HG02763 (cell line): ENCODE results near the gene SPAG7.

Experiments used
- ATAC-seq: cut with Tn5 transposase; IDR thresholded peaks from one replicate; pipeline ENCODE4 v1.9.1; 2021; ENCODE audit warnings: mild to moderate bottlenecking, moderate library complexity; ENCODE audit not compliant: unreplicated experiment

The SPAG7 gene, protein sequence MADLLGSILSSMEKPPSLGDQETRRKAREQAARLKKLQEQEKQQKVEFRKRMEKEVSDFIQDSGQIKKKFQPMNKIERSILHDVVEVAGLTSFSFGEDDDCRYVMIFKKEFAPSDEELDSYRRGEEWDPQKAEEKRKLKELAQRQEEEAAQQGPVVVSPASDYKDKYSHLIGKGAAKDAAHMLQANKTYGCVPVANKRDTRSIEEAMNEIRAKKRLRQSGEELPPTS

DNA sequence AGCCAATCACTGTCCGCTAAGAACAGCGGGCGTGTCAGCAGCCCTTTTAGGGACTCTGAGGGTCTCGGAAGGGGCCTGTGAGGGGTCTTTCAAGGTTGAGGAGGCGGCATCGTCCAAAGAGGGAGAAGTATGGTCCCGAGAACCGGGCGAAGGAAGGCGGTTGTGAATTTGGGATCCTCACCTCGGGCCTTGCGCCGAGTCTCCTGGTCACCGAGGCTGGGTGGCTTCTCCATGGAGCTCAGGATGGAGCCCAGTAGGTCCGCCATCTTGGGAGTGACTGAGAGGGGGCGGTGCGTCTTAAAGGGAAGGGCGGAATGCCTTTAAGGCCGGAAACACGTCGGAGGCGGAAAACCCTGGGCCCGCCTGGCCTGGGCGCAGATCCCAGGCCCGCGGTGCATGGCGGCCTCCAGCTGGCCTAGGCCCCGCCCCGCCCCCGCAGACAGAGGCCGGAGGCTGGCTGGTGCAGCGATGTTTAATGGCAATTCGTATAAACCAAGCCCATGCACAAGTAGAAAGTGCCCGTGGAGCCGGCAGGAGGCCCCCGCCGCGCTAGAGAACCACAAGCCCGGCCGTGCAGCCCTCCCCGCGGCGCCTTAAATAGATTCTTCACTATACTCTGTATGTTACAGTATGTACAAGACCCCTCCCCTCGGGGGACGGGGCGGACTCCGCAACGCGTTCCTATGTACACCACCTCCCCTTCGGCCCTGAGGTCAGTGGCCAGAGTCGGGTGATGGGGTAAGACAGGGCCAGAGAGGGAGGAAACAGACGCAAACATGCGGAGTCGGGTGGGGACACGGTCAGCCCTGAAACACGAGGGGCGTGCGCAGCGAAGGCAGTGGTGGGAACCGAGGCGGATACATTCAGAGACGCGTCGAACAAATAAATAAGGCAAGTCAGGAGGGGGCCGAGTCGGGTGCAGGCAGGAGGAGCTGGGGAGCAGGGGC is at the start of gene SPAG7:
TSS of gene SPAG7 (minus strand) at position 279 of the 947 bp plus-strand sequence. CDS start at position 266, 13 bp downstream.
- ATAC-seq: peak; percentile 63

DNA sequence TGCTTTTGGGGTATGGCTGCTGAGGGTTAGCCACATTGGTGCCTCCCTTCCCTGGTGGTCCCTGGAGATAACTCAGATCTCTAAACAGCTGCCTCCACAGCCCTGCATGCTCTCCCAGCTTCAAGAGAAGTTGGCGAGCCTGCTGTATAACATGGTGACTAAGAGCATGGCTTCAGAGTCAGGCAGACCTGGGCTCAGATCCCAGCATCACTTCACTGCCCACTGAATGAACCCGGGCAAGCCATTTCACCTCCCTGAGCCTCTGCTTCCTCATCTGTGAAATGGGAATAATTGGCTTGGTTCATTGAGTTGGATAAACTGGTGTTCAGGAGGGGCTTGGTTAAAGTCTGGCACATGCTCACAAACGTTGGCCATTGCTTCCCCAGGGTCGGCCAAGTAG is 46.7 kb upstream of the SPAG7 start:
- ATAC-seq: no peak

DNA sequence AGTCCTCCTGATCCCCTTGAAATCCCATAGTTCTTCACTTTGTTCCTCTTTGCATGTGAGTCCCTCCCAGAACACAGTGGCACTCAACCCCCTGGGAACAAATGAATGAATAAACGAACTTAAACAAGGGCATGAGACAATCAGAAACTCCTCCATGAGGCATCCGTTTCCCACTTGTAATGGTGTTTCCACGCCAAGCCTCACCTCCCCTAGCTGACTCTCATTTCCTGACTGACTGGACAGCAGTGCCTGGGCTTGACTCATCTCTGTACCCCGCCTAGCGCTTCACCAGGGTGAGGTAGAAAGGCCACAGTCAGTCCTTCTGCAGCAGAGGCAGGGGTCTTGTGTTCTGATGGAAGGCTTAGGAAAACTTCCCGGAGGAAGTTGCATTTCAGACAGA is 44.3 kb upstream of the SPAG7 start:
- no peak for ATAC-seq

DNA sequence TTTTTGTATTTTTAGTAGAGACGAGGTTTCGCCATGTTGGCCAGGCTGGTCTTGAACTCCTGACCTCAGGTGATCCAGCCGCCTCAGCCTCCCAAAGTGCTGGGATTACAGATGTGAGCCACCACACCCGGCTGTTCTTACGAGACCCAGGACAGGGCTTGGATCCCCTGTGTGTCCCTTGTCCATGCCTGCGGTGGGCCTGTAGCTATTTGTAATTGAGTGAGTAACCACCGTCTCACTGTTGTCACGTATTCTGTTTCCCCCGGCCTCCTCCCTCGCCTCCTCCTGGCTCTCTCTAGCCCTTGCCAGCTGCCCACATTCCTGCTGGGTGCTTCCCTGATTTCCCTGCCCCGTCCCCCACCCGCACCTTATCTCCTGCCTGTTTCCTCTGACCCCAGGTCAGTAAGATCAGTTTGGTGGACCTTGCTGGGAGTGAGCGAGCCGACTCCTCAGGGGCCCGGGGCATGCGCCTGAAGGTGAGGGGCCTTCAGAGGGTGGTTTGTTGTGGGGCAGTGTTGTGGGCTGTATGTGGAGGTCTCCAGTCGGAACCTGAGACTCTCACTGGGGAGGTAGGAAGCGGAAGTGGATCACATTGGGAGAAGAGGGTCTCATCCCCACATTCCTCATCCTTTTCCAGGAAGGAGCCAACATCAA is 35.7 kb upstream of the SPAG7 start:
- ATAC-seq: no peak

DNA sequence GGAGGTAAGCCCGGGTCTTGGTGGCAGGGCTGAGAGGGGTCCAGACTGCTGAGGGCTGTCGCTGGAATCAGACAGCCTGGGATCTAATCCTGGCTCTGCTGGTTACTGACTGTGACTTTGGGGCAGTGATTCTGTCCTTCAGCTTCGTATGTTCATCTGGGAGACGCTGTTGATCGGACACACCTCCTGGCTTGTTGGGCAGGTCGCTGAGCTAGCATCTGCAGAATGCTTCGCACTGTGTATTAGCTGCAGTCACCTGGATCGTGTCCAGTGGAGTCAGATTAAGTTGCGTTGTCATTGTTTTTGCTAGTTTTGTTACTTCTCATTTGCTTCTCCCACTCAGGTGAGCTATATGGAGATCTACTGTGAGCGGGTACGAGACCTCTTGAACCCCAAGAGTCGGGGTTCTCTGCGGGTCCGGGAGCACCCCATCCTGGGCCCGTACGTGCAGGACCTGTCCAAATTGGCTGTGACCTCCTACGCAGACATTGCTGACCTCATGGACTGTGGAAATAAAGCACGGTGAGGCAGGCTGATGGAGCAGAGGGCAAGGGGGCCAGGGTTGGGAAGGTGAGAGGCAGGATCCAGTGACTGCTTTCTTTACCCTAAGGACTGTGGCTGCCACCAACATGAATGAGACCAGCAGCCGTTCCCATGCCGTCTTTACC is 34.6 kb upstream of the SPAG7 start:
- no peak for ATAC-seq

DNA sequence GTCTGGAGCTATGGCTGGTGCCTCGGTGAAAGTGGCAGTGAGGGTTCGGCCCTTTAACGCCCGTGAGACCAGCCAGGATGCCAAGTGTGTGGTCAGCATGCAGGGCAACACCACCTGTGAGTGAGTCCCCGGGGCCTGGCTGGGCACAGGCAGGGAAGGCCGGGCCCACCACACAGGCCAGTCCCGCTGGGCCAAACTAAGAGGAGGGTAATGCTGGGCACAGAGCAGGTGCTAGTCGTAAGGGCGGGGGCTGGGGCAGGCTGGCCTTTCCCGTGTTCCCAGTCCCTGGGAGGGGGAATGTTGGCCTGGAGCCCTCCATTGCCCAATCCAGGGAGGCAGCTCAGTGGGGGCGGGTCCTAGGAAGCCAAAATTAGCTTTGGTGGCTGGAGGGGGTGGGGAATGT is 32.6 kb upstream of the SPAG7 start:
- ATAC-seq: no peak

DNA sequence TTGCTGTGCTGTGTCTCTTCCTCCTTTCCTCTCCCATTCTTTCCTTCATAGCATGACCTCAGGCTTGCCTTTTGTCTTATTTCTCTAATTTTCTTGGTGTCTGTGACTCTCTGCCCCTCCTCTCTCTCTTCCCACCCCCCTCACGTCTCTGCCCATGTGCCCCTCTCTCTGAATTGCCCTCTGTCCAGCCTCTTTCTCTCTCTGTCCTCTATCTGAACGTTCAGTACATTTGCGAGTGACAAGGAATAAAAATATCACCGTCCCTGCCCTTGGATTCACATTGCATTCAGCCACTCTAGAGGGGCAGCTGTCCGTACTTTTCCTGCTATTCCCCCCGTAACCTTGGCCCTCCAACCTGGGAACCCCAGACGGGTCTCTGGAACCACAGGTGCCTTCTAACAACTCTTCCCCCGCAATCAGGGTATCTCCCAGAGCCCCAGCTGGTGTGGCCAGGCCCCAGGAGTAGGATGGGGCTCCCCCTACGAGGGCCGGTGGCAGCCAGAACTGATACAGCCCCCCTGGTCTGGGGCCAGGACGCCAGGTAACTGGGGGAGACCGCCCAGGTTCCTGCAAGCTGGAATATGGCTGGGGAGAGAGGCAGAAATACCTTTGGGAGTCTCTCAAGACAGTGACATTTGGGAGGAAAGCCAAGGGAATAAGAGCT is 31.9 kb upstream of the SPAG7 start:
- ATAC-seq: no peak

DNA sequence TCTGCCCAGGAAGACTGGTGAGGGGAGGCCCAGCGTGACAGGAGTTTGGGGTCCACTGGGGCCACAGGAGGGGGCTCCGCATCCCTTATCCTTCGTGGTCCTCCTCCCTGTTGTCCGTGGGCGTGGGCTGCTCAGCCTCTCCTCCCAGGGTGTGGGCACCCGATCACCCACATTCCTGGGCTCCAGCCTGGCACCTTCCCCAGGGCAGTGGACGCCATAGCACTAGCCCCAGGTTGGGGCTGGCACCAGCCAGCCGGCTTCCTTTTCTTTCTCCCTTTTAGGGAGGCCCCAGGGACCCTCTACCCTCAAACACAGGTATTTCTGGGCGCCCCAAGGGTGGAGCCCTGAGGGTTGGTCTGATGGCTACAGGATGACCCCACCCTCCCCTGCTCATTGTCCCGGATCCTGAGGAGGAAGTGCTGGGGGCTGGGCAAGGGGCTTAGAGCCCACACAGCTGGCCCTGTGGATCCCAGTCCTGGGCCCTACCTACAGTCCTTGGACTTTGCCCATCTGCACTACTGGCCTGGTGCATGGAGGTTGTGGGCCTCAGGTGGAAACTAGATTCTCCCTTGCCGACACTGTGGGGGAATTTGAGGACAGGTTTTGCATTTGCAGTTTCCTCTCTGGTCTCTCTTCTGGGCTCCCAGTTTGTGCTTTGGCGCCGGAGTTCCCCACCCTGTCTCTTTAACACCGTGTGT is 31.3 kb upstream of the SPAG7 start:
- ATAC-seq: no peak

DNA sequence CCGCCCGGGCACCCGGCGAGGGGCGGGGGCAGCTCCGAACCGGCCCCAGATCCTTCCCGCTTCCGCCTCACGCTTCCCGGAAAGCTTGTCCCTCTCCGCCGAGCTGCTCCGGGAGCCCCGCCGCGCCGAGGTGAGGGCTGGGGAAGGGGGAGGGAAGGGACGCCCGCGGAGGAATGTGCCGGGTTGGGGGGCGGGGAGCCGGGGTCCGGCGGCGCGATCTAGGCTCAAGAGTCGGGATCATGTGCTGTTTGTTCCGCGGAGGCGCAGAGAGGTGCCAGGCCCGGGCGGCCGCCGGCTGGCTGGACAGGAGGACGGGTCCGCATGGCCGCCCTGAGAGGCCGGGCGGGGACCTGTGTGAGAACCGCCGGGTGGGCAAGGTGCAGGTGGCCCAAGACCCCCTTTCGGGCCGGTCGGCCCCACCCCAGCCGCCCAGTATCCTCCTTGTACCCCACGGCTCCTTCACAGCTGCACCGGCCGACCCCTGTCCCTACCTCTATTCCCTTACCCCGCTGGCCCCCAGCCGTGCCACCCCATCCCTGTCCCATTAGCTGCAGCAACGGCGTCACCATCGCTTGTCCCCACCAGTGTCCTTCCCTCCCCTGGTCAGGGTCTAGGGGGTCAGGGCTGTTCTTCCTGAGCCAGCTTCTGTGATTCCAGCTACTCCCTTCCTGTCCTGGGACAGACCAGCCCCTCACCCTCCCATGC is 30.6 kb upstream of the SPAG7 start:
- ATAC-seq: peak; percentile 7

DNA sequence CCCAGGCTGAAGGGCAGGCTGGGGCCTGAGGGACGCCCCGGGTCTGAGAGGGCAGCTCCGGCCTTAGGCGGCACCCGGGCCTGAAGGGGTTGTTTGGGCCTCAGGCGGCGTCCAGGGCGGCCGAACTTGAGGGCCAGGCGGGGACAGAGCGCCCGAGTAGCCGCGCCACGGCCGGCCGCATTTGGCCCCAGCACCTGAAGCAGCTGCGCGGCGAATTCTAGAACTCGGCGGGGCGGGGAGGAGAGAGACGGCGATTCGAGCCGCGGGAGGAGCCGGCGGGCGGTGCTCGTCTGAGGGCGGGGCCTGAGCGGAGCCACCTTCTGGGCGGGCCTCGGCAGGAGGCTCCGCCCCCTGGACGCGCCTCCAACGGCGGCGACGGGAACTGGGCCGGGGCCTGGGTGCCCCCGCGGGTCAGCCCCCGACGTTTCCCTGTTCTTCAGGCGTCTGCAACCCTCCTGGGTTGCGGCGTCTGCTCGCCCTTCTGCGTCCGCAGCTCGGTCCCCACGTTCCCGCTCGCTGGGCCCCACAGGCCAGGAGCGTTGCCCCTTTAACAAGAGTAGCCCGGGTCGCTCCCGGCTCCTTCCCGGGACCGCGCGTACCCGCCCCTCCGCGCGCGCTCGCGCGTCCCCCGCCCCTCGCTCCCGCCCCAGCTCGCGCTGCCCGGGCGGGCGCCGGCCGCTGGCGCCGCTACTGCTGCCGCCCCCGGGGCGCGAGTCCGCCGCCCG is 29.8 kb upstream of the SPAG7 start, which contains the start of the genes INCA1 and KIF1C:
TSS of gene INCA1 (minus strand) at position 221 of the 725 bp plus-strand sequence. CDS start 3,085 bp downstream, outside the sequence.
TSS of gene KIF1C (plus strand) at position 649 of the 725 bp plus-strand sequence. CDS start 2,297 bp downstream, outside the sequence.
- ATAC-seq: peak; percentile 78

DNA sequence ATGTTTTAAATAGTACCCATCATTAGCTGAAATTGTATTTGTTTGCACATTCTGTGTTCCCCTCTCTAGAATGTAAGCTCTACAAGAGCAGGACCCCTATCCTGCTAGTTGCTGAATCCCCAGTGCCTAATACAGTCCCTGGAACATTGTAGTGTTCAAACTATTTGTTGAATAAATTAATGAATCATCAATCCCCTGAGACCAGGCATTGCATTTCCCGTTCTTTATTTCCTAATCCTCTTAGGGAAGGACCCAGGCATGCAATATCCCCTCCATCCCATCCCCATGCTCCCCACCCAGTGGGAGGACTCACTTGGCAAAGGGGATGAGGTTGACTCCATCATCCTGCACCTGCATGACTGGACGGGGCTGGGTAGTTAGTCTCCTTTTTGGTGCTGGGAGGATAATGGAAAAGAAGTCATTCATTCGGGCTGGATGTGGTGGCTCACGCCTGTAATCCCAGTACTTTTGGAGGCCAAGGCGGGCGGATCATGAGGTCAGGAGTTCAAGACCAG is 26.5 kb upstream of the SPAG7 start:
- ATAC-seq: no peak

DNA sequence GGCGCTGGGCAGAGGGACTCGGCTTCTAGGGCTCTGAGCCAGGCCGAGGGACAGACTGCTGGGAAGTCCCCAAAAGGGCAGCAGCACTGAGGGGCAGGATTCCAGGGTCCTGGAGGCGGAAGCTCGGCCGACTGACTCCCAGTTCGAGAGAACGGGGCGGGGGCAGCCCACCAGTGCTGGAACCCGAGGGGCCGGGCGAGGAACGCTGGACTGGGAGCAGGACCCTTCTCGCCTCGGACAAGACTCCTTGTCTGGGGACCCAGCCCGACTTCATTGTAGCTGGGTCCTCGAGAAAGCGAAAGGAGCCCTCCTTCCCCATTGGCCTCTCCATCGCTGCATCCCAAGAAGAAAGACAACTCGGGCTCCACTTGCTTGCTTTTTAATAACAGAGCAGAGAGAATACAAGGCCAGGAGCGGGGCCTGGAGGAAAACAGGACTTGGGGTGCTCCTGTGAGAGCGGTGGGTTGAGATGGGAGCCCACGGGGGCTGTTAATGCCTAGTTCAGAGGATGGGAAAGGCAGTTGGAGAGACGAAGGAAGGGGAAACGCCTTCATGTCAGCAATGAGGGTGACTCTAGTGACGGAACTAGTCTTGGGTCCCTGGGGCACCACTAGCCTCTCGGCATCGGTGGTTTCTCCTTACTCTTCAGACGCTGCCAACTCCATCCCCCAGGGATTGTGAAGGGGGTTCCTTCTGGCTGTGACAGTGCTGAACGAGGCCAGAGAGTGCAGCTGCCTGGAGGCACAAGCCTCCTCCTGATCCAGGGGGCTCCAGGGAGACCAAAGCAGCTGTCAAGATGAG is 20.4 kb upstream of the SPAG7 start:
- peak; percentile 9 for ATAC-seq

DNA sequence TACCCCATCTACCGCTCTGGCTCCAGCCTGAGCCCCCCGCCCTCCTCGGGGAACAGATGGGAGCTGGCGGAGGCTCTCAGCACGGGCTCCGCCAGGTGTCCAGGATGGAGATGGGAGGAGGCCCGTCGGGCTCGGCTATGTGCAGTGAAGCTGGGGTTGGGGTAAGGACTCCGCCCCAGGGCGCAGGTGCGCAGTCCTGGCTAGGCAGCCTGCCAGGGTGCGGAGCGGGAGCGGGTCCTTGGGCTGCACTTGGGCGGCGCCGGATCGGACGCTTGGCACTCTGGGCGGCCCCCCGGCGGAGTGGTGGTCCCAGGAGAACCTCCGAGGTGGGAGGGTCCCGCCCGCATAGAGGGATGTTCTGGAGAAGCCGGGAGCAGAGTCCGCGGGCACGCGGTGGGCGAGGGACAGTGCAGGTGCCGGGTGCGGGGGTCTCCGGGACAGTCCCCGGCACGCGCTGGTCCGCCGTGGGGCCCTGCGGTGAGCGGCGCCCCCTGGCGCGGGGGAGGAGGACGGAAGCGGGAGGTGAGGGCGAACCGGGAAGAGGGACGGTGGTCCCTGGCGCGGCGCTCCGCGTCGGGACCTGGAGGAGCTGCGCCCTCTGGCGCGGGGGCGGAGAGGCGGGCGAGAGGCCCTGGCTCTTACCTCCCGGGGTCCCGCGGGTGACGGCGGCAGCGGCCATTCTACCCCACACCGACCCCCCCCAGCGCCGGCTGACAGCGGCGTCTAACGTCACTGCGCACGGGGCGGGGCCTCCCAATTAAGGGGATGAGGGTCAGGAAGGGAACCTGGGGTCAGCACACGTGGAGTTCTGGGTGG is 19.5 kb upstream of the SPAG7 start, which contains the start of gene CAMTA2:
TSS of gene CAMTA2 (minus strand) at position 725 of the 816 bp plus-strand sequence. CDS start 1,453 bp downstream, outside the sequence.
- peak; percentile 73 for ATAC-seq

DNA sequence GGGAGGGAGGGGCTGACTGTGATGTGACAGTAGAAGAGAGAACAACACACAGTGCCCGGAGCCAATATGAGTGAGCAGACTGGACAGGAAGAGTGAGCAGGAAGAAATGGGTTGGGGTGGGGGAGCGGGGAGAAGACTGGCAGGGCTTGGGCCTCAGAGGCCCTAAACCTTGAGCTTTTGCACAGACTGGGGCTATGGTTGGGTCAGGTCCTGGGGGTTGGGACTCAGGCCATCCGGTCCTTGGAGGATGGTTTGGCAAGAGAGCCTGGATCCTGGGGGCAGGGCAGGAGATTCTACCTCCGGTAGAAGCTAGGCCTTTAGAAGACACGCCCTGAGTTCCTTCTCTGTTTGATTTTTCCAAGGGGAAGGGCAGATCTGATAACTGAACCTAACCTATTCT is 18.8 kb upstream of the SPAG7 start:
- ATAC-seq: no peak

DNA sequence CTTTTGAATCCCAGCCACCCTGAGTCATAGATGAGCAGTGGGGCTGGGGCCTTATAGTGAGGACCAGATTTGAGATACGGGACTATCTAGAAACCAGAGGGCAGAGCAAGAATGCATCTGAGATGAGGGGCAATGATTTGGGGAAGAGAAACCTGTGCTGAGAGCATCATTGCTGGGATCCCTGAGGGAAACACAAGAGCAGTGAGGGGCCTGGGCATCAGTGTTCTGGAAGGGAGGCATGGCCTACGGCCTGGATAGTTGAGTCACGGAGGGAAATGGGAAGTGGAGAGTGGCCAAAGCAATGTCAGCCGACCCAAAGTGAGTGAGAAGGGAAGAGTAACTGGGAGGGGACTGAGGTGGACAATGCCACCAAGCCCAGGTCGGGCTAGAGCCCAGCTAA is 14.7 kb upstream of the SPAG7 start:
- no peak for ATAC-seq

DNA sequence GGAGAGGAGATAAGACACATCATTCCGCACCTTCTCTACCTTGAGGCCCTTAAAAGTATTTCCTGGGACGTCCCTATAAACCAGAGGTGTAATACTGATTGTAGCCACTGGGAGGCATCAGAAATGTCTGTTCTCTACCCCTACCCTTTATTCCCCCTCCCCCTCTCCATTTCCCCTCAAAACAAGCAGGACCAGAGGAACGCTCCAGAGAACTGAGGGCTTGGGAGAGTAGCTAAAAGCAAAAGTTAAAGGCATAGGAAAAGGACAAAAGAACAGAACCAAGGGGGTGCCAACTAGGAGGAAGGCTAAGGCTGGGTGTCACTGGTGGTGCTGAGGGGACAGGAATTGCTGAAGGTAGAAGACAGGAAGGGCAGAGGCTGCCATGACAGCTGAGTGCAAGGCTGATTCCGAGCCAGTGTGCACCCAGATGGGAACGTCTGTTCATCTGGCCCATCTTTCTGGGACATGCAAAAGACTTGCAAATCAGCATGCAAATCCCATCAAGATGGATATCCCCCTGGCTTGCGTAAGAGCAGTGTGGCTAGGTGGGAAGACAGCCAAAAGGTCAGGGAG is 13.1 kb upstream of the SPAG7 start:
- ATAC-seq: no peak
